Measurements from ENCODE around the gene GNA15.
A peak's percentile ranks its signal among the peaks of the same experiment; 100 is the strongest.

DNA sequence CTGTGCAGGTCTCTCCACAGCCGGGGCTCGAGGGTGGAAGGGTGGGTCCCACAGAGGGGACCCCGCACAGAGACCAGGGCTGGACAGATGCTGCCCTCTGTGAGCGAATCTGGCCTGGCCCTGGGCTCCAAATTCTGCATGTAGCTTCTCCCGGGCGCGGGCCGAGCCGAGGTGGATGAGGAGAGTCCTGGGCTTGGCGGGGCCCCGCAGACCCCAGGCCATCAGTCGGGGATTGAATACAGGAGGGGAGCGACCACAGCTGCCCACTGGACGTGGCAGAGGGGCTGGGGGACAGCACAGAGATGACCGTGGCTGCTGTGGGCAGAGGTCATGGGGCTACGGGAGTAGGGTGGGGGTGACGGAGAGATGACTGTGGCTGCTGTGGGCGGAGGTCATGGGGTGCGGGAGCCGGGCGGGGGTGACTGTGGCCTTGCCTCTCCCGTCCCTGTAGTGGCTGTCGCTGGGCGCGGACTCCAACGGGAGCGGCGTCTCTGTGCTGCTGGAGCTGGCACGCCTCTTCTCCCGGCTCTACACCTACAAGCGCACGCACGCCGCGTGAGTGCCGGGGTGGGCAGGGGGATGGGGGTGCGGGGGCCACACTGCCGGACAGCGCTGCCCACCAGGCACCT lies 65.4 kb downstream of the GNA15 start:
- TF ChIP-seq, protein P1, sequence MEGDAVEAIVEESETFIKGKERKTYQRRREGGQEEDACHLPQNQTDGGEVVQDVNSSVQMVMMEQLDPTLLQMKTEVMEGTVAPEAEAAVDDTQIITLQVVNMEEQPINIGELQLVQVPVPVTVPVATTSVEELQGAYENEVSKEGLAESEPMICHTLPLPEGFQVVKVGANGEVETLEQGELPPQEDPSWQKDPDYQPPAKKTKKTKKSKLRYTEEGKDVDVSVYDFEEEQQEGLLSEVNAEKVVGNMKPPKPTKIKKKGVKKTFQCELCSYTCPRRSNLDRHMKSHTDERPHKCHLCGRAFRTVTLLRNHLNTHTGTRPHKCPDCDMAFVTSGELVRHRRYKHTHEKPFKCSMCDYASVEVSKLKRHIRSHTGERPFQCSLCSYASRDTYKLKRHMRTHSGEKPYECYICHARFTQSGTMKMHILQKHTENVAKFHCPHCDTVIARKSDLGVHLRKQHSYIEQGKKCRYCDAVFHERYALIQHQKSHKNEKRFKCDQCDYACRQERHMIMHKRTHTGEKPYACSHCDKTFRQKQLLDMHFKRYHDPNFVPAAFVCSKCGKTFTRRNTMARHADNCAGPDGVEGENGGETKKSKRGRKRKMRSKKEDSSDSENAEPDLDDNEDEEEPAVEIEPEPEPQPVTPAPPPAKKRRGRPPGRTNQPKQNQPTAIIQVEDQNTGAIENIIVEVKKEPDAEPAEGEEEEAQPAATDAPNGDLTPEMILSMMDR (IDR thresholded peaks at IDR 0.05 in 8 of 11, conservative IDR thresholded peaks at IDR 0.05 in 3 of 11) = no peak
- no peak for TF ChIP-seq POLR2A (IDR thresholded peaks at IDR 0.05)
- TF ChIP-seq POLR2AphosphoS5 (IDR thresholded peaks at IDR 0.05) = peak in 1 of 3 donors; percentile 23

All from spleen (tissue), 7 donors.